Forelimb muscle (tissue), 1 donor: Measurements from ENCODE around the gene UBE2D3. TPM values are rescaled to one million over a fixed set of nuclear protein-coding genes. Genes with fewer than 3 reads are reported as not detected.
A peak's percentile ranks its signal among the peaks of the same experiment; 100 is the strongest.
"Not testable (repeated sequence)": the region's sequence is repeated elsewhere in the genome, so short reads cannot be mapped to it uniquely, and the experiment has no call there.

Experiments used
- DNase-seq: peaks from one replicate; pipeline ENCODE4 v3.0.0-alpha.2; 2013; ENCODE audit warnings: low read depth
- polyA plus RNA-seq: library from polyadenylated mRNA; unstranded; fragments of 120-200 nt; gene quantifications from one replicate; pipeline ENCODE4 v1.2.1, GENCODE V29; 2013; ENCODE audit not compliant: insufficient read length

The UBE2D3 gene
- 267 TPM for polyA plus RNA-seq

DNA sequence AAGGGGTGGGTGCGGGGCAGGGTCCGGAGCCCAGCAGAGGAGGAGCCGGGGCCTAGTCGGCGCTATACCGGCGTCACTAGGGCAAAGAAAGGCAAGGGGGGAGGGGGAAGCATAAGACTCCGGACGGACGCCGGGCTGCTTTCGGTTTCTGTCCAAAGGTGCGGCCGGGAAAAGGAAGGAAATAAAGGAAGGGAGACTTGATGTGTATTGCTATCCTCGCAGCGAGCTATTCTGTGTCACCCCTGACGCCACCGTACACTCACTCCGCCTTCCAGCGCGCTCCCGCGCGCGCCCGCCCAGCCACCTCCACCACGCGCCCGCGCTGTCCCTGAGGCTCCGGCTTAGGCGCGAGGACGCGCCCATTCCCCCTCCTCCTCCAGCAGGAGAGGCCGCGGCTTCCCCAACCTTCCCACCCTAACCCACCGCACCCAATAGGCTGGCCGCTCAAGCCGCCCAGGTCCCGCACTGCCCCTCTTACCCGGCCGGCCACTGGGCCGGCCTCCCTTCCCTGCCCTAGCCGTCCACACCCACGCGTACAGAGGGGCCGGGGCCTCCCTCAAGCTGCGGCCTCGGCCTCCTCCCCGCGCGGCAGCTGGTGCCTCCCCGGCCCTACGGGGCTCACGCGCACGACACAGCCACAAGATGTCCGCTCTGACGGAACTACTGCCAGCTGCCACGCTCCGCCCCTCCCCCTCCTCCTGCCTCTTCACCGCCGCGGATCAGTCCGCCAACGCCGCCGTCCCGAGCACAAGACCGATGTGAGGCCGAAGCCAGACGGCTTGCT, at the start of gene UBE2D3:
Gene UBE2D3, minus strand, starts transcription at position 662 of the 784 bp plus-strand sequence. CDS start 1,043 bp downstream, outside the sequence.
- peak; percentile 86 for DNase-seq

DNA sequence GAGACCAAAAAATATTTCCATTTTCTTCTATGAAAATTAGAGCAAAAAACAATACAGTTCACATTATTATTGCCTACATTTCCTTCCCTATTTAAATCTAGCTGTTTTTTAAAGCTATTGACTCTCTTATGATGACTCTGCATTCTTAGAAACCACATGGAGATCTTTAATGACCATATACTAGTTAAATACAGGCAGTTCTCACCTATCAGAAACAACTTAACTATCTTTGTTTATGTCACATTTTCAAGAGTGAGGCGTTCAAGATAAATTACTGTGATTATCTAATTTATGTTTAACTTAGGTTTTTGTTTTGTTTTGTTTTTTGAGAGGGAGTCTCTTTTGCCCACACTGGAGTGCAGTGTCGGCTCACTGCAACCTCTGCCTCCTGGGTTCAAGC, 44.4 kb upstream of the UBE2D3 start:
- DNase-seq = no peak

DNA sequence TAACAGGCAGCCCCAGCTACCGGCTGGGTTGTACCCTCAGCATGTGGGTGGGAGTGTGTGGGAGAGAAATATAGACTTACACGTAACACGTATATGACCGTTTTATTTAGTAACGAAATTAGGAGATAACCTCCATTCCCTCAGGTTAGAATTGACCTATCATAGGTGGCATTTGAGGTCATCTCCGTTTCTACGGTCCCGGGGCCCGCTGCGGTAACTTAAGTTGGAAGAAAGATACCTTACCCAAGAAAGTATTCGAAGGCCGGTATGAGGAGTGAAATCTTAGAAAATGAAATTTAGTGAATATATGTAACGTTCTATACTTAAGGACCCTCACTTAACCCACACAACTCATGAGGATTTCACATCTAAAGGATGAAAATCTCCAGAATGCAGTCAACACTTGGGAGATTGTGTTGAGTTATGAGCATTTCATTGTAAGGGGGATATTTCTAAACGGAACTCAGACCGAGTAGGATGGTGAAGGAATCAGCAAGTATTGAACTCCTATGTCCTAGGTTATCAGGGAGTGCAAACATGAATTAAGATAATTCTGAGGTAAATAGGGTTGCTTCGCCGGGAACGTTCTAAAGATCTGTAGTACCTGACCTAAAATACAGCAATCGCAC, 42.3 kb upstream of the UBE2D3 start:
- no peak for DNase-seq

DNA sequence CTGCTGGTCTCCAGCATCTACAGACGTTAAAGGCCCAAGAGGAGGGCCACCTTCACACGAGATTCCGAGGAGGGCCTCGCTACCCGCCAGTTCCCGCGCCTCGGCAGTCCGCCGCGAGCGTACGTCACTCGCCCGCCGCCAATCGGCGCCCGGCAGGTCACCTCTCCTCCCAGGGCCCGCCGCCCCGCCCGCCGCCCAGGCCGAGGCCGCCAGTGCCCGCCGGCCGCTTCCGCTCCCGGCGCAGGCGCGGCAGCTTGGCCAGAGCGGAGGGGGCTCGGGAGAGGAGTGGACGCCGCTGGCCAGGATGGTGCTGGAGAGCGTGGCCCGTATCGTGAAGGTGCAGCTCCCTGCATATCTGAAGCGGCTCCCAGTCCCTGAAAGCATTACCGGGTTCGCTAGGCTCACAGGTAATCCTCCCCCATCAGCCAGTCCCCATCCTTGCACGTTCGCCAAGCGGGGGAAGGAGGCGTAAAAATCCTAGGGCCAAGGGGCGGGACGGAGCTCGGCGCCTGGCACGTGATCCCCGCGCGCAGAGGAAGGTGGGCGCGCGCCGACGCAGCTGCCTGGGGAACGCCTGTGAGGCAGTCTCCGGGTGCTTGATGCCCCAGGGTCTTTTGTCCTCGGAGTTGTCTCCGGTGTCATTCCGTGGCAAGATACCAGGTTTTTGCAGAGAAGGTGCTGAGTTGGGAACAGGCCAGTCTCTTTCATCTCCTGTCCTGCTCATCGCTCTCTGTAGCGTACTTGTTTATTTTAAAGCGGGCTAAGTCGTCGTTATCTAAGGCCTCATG, 41.6 kb upstream of the UBE2D3 start, which contains the start of gene CISD2:
Gene CISD2, plus strand, starts transcription at position 212 of the 788 bp plus-strand sequence. Its CDS starts 93 bp downstream, at position 305.
- DNase-seq = peak; percentile 67

DNA sequence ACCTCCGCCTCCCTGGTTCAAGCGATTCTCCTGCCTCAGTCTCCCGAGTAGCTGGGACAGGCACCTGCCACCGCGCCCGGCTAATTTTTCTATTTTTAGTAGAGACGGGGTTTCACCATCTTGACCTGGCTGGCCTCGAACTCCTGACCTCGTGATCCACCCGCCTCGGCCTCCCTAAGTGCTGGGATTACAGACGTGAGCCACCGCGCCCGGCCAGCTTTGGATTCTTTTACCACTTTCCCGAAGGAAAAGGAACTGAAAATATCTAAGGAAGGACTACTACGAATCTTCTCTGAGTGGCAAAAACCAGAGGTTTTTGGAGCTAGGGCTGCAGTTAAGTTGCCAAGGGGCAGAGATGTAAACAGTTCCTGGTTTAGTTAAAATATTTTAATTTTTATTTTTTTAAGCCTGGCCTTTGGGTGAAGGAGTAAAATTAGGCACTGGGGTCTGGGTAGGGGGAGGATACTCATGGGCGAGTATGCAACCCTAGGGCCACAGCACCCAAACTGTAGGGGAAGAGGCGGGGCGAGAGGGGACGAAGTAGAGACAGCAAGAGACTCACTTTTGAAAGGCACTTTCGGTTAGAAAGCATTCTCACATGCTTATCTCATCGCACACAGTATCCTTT, 40.9 kb upstream of the UBE2D3 start:
- DNase-seq = no peak

DNA sequence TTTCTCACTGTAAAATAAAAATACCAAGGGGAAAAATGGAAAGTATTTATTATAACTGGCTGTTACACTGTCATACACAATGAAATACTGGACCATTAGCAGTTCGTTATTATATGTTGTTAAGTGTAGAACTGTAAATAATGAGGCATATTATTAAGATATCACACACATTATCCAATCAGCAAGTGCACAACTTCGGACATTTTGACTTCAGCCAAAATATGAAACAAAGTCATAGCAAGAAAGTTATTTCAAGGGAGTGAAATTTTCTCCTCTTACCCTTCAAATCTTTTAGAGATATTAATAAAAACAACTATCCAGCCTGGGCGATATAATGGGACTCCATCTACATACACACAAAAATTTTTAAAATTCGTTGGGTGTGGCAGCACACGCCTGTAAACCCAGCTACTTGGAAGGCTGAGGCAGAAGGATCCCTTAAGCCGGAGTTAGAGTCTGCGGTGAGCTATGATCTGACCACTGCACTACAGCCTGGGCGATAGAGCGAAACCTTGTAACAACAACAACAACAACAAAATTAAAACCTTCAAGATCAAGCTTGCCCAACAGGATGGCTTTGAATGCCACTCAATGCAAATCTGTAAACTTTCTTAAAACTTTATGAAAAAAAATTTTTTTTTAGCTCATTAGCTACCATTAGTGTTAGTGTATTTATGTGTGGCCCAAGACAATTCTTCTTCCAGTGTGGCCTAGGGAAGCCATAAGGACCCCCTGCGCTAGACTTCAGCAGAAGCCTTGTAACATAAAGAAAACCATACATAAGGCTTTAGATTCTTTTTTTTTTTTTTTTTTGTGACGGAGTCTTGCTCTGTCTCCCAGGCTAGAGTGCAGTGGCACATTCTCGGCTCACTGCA, 40.2 kb upstream of the UBE2D3 start:
- DNase-seq = no peak

DNA sequence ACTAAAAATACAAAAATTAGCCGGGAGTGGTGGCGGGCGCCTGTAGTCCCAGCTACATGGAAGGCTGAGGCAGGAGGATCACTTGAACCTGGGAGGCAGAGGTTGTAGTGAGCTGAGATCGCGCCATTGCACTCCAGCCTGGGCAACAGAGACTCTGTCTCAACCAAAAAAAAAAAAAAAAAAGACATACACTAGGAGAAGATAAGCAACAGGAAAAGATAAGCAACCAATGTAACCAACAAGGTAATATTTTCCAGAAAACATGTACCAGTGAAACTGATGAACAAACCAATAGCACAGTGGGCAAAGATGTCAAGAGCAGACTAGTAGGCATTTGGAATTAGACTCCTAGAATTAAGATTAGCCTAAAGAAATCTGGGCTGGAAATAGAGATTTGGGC, 38.0 kb upstream of the UBE2D3 start:
- DNase-seq = not testable (repeated sequence)

DNA sequence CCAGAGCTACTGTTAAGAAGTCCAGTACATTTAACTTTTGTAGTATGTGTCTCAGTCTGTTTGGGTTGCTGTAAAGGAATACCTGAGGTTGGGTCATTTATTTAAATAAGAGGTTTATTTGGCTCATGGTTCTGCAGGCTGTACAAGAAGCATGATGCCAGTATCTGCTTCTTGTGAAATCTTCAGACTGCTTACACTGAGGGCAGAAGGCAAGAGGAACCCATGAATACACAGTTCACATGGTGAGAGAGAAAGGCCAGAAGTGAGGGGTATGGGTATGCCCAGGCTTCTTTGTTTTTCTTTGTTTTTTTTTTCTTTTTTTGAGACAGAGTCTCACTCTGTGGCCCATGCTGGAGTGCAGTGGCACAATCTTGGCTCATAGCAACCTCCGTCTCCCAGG, 35.4 kb upstream of the UBE2D3 start:
- DNase-seq = no peak

DNA sequence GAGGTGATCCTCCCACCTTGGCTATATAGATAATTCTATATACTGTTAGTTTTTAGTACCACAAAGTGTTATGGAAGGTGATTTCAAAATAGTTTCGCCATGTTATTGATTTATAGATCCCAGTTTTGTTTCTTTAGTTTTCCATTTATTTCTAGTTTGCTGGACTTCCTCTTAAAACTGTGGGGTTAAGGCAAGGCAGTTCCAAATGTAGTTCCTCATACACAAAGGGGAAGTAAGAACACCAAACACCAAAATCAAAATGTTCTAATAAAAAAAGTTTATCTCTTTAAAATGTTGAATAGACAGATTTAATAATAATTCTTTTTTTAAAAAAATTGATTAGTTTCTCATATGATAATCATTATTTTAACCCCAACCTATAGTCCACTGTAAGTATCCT, 34.7 kb upstream of the UBE2D3 start:
- DNase-seq = no peak

DNA sequence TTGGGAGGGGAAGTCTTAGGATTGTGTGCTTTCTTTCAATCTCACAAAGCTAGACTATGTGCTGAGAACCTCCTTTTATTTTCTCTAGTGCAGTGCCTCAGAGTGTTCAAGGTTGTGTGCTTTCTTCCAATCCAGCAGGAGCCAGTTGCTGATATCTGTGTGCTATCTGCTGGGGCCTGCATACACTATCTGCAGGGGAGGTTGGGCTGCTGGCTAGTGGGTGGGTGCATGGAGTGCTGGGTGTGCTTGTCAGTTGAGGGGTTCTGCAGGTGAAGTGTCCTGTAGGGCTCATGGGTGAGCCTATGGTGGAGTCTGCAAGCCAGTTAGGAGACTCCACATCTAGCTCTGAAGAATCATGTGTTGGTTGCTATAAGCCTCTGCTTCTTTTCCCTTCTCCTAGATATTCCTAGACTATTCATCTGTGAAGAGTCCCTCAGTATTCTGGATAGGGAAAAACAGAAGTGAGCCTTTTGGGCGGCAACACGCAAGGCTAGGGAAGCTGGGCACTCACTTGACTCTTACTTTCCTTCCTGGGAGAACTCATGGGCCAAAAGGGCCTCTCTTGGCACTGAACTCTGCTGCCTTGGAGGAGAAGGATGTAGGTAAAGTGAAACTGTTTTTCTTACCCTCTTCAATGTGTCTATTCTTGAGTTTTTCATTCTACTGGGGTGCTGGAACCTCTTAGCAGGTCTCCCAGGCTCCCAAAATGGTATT, 33.4 kb upstream of the UBE2D3 start:
- no peak for DNase-seq

DNA sequence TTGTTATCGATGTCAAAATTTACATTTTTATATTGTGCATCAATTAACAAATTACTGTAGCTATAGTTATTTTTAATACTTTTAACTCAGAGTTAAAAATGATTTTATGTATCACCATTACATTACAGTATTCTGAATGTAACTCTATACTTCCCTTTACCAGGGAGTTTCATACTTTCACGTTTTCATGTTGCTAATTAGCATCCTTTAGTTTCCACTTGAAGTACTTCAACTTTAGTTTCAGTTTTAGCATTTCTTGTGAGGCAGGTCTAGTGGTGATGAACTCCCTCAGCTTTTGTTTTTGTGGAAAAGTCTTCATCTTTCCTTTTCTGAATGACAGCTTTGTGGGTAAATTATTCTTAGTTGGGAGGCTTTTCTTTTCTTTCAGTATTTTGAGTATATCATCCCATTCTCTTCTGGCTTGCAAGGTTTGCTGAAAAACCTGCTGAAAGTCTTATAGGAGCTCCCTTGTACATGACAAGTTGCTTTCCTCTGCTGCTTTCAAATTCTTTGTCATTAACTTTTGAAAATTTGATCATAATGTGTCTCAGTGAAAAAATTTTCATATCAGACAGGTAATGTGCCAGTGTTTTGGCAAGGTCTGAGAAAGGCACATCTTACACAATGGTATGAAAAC, 31.6 kb upstream of the UBE2D3 start:
- no peak for DNase-seq

DNA sequence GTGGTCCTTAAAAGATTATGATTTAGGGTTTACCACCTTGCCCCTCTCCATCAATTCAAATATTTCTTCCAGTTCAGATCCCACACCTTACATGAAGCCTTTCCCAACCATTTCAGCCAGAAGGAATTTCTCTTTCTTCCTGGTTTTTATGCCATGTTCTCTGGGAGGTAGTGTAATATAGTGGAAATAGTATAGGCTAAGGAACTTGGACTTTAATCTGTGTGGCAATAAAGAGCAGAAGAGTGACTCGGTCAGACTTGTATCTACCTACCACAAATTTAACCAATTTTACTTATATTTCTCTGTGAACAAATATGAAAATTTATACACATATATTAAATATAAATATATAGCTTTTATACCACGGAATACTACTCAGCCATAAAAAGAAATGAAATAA, 23.0 kb upstream of the UBE2D3 start:
- DNase-seq = no peak

DNA sequence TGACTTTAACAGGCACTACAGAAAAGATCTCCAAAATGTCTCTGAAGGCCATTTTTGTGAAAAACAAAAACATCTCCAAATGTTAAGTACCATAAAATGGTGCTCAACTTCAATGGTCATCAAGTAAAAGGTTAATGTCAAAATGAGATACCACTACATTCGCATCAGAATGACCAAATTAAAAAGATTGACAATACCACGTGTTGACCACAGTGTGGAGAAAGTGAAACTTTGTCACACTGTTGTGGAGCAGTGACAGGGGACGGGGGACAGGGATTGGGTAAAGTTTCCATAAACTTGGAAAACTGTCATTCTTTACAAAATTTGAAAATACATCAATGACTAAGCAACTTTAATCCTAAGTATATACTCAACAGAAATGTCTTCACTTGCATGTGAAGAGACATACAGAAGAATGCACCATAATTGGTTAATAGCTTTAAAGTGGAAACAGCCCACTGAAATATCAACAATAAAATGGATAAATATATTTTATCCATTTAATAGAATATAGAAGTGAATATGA, 22.3 kb upstream of the UBE2D3 start:
- no peak for DNase-seq

DNA sequence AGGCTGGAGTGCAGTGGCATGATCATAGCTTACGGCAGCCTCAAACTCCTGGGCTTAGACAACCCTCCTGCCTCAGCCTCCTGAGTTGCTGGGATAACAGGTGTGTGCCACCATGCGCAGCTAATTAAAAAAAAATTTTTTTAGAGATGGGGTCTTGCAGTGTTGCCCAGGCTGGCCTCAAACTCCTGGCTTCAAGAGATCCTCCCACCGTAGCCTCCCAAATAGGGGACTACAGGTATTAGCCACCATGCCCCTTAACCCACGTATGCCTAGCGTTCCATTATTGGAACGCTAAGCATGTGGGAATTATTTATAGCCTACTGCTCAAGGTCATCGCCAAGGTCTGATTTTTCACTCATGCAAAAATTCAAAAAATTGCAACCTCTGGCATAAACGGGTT, 20.3 kb upstream of the UBE2D3 start:
- DNase-seq = no peak

DNA sequence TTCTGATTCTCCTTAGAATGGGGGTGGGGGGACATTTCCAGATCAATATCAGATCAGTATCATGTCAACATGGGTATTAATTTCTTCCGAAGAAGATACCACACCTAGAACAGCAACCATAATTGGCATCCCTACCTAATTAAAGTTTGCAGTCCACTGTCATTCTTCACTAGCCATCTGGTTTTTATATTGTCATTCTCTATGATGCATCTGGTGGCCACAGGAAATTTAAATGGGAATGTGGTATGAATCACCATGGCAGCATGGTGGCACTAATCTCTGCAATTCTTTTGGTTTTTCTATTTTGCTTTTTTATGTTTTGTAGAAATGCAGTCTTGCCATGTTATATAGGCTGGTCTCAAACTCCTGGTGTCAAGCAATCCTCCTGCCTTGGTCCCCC, 16.6 kb upstream of the UBE2D3 start:
- DNase-seq = no peak

DNA sequence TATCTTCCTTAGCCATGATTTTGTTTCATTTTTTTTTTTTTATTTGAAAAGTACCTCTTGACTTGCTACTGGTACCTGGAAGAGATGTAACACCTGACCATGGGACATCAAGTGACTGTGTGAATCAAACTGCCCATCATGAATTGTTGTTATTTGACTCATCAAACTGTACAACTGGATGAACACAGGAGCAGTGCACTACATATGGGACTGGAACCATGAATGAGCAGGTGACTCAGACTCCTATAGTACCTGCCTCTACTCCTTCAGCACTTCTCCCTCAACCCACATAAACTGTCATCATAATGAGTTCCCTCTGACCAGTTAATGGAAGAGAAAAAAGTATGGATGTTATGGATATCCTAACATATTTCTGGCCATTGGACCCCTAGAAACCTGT, 15.9 kb upstream of the UBE2D3 start:
- no peak for DNase-seq

DNA sequence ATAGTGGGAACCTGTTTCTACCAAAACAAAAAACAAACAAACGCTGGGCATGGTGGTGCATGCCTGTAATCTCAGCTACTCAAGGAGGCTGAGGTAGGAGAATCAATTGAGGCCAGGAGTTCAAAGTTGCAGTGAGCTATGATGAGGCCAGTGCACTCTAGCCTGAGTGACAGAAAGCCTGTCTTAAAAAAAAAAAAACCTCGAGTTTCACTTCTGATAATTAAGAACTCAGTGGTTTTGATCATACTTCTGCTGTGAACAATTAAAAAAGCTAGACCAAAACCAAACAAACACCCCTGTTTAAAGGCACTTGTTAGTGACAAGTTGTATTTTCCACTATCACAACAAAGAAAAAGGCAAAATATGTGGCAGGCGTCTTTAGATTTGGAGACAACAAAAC, 15.0 kb upstream of the UBE2D3 start:
- DNase-seq = no peak

DNA sequence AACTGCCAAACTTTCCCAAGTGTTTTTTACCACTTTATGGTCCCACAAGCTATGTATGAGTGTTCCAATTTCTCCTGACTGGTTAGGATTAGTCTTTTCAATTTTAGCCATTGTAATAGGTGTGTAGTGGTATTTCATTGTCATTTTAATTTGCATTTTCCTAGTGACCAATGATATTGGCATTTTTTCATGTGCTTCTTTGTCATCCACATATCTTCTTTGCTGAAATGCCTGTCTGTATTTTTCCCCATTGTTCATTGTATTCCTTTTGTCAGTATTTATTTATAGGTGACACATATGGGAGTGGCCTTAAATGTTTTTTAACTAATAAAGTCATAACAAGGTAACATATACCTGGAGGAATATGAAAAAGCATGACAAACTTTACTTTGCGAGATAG, 9.2 kb upstream of the UBE2D3 start:
- no peak for DNase-seq

DNA sequence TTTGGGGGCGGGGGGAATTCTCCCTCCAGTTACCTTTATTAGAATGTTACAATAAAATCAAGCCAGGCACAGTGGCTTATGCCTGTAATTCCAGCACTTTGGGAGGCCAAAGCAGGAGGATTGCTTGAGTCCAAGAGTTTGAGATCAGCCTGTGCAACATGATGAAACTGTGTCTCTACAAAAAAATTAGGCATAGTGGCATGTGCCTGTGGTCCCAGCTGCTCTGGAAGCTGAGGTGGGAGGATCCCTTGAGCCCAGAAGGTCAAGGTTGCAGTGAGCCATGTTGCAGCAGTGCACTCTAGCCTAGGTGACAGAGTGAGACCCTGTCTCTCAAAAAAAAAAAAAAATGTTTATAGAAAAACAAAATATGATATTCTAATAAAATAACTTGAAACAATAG, 5.3 kb upstream of the UBE2D3 start:
- DNase-seq = no peak

DNA sequence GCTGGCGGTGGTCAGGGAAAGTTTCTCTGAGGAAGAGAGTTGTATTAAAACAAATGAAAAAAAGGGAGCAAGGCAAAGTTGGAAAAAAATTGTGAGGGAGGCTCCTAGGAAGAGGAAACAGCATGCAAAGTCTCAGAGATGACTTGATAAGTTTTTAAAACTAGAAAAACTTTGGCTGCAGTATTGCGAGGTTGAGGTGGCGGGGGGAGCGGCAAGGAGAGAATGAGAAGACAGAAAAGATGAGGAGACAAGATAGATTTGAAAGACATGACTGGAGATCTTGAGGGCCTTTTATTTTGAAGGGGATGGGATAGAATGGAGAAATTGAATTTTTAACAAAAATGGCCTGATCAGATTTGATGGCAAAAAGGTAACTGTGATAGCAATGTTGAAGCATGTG, 4.8 kb upstream of the UBE2D3 start:
- no peak for DNase-seq
